Putamen (tissue), 1 donor: ENCODE results near the gene TXNDC2.

ENCODE experiments used
- DNase-seq: peaks from one replicate; pipeline ENCODE4 v3.0.0-alpha.2; 2016; ENCODE audit warnings: low spot score

Gene TXNDC2

GRCh38 chr18:9913526-9914333, 28.0 kb downstream of the TXNDC2 start, which contains the start of gene VAPA:
Gene VAPA, plus strand, starts transcription at chr18:9914016. Its CDS starts 241 bp downstream, at chr18:9914257.
- DNase-seq, result peak; percentile 96

GRCh38 chr18:9914334-9914583, 28.5 kb downstream of the TXNDC2 start:
- DNase-seq, result no peak

GRCh38 chr18:9914584-9915290, 29.0 kb downstream of the TXNDC2 start:
- DNase-seq, result peak; percentile 38

- no peak for DNase-seq
Measured at GRCh38 chr18:9915291-9916076, 29.7 kb downstream of the TXNDC2 start.

- DNase-seq, result no peak
Measured at GRCh38 chr18:9916077-9916639, 30.4 kb downstream of the TXNDC2 start.

GRCh38 chr18:9916808-9917207, 31.0 kb downstream of the TXNDC2 start:
- no peak for DNase-seq

GRCh38 chr18:9918016-9918680, 32.4 kb downstream of the TXNDC2 start:
- no peak for DNase-seq

GRCh38 chr18:9919564-9920232, 33.9 kb downstream of the TXNDC2 start:
- DNase-seq, result no peak

GRCh38 chr18:9922592-9923311, 37.0 kb downstream of the TXNDC2 start:
- DNase-seq, result no peak

- DNase-seq, result no peak
Measured at GRCh38 chr18:9924371-9924943, 38.7 kb downstream of the TXNDC2 start.

- DNase-seq, result no peak
Measured at GRCh38 chr18:9925369-9925768, 39.6 kb downstream of the TXNDC2 start.

GRCh38 chr18:9925795-9926194, 40.0 kb downstream of the TXNDC2 start:
- DNase-seq, result no peak

GRCh38 chr18:9926223-9926894, 40.6 kb downstream of the TXNDC2 start:
- no peak for DNase-seq

GRCh38 chr18:9926977-9927376, 41.2 kb downstream of the TXNDC2 start:
- DNase-seq, result no peak

GRCh38 chr18:9927392-9928063, 41.8 kb downstream of the TXNDC2 start:
- DNase-seq, result no peak

GRCh38 chr18:9928646-9929259, 43.0 kb downstream of the TXNDC2 start:
- DNase-seq, result no peak

GRCh38 chr18:9930299-9930884, 44.6 kb downstream of the TXNDC2 start:
- no peak for DNase-seq

- DNase-seq, result no peak
Measured at GRCh38 chr18:9931146-9931545, 45.4 kb downstream of the TXNDC2 start.
